Stimulated activated CD4-positive, alpha-beta T cell treated with anti-CD3 and anti-CD28 coated beads, TNF-alpha, amount 100 ng/mL, for 1 hour (primary cell): ENCODE results near the gene AFTPH.
A peak's percentile ranks its signal among the peaks of the same experiment; 100 is the strongest.

Experiments used
- DNase-seq, 3 donors: peaks; one replicate each; pipeline ENCODE4 v3.0.0-alpha.2; 2020; ENCODE audit warnings: low read depth in 3 of 3, low spot score in 1 of 3

The AFTPH gene

DNA sequence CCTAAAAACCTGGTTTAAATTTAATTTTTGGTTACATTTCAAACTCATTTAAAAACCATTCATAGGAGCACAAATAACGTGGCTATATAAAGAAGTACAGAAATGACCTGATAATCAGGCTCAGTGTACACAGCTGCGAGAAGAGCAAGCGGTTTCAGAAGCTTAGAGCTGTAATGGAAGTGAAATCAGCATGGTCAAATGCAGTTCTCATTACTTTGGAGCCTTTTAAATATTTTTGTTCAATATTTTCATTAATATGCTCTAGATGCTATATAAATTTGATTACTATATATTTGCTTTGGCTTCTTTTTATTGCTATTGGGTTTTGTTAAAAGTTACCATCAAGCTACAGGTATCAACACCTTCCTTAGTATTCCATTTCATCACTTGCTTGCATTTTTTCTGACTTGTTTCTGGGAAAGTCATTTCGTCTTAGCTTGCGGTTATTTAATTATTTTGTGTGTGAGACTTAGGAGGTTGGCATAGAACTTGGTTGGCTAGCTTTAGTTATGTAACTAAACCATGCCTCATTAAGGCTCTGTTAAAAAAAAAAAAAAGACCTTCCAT lies 58.7 kb downstream of the AFTPH start:
- no peak for DNase-seq

DNA sequence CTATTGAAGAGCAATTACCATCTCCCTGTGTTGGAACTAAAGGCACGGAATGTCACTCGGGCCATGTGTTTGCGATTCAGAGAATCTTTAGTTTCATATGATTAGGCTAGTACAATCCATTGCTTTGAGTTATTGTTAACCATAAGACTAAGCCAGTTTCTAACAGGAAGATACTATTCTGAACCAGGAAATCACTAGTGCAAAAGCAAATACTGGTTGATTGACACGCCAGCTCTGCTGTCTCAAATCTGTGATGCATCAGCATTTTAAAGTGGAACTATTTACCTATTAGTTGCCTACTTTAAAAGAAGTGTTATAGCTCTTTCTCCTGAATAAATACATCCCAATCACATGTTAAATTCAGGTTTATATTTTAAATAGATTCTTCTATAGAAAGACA lies 61.9 kb downstream of the AFTPH start:
- DNase-seq: no peak

DNA sequence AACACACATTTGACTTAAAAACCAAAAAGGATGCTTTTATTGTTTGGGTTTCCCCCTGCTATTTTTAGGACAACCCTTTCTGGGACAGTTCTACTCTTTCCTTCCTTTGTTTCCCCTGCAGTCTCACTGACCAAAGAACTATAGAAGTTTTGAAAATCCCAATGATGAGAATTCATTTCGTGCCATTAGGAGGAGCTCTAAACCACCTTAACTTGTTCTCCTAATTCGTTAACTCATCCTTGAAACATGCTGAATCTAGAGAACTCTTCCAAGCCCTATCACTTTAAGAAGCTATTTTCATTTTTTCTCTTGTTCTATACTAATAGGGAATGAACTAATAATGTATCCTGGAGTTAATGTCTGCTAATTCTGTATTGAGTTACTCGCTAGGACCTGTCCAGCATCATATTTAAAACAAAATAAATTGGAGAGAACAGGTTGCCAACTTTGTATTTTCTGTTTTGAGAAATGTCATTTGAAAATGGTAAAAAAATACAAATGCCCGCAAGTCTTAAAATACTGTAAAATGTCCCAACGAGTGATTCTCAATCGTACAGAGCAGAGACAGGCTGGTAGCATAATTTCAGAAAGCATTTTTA lies 62.9 kb downstream of the AFTPH start:
- no peak for DNase-seq

DNA sequence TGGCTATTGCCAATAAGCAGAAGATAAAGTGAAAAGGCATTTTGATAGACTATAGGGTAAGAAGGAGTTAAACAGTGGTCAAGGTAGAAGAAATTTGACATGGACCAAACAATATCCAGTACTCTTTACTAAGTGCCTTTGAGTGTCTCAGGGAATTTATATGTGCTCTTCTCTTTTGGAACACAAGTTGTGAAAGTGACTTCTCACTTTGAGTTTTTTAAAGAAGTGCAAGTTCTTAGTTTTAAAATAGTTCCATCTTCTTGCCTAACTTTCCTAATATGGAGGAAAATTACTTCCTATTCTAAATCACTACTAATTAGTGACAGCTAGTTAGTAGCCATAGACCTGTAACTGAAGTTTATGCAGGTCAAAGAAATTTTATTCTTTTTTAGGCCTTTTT lies 63.4 kb downstream of the AFTPH start:
- no peak for DNase-seq

DNA sequence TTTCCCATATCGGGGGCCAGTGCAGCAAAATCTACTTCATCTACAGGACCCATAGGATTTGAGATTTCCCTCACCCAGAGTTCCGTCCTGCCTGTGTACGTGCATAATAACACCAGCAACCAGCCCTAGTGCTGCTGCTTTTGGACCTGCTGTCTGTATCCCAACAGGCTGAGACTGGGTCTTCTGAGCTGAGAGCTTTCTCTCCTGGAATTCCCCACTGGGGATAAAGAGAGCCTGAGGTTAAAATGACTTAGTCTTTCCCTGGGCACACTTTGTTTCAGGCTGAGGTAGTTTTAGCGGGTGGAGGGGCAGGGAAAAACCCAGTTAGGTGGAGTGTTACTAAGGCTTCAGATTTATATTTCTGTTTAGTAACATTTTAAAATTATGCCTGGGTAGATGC lies 67.1 kb downstream of the AFTPH start:
- DNase-seq: no peak

DNA sequence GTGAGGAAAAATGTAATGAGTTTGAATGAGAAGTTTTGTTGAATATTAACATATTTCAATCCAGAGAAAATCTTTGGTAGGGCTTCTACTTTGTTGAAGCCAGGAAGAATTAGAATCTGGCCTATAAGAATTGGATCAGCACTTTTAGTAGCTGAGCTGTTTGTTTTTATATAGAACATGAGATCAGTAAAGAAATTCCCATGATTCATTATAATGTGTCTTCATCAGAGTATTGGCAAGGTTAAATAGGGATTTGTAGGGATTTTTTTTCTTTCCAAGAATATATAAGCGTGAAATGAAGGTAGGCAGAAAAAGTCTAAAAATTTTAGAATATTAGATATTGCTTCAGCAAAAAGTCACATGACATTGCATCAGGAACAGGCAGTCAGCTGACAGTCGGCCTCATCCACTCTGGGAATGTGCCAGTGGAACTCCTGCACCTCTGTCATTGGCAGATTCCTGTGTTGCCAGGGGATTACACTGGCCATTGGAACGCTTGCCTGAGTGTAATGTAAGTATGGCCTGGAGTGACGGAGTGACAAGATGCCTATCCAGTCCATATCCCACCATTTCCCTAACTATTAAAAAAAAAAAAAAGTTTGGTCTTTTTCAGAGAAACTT lies 69.0 kb downstream of the AFTPH start:
- DNase-seq: no peak

DNA sequence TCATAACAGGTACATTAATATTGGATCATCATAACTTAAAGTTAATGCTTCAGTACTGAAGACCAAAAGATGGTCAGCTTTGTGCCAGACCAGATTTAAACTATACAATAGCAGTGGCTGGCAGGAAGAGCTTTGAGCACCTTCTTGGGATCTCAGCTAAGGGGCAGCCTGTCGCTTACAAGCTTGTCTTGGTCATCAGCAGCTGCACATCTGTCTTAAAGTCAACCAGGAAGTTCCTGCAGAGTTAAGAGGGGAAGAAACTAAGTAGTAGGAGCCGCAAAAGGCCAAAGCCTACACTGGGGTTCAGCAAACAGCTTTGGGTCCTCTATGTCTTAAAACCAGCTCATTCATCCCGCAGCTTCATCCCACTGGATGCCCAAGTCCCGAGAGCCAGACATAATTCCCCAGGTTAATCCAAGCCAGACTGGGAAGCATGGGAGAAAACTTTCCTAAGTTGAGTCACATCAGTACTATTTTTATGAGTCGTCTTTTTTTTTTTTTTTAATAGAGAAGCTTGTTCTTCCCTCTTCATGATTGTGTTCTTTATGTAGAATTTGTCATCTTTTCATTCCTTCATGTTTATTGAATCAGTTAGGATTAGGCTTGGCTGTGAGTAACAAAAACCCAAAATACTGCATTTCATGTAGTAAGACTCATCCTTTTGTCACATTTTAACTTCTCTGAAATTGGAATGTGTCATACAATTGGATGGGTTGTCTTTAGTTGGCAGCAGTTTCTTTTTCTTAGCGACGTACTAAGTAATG lies 70.3 kb downstream of the AFTPH start:
- no peak for DNase-seq

DNA sequence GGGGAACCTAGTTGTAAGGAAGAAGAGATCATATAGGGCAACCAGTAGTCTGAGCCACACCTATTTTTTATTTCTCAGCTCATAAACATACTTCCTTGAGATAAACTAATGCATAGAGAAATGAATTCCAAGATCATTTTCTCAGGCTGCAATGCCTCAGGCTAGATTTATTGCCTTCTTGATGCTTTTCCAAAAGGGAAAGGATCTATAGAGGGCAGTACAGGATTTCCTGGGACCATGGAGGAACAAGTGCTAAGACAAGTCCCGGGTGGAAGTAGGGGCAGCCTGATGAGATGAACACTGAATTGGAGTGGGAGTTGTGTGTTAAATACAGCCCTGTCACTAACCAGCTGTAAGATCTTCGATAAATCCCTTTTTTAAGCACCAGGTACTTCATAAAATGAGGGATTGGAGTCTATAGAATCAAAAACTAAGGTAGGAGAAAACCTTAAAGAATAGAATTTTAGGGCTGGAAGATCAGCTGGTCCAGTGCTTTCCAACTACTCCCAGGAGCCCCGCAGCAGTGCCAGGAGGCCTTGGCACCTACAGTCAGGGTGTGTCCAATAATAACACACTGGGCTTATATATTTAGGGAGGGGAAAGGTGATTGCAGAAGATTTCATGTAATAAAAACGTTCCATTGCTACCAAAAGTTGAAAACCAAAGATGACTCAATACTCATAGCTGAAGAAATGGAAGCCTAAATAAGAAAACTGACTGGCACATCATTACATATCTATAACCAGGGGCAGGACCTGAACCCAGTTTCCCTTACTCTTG lies 71.5 kb downstream of the AFTPH start:
- DNase-seq: no peak

DNA sequence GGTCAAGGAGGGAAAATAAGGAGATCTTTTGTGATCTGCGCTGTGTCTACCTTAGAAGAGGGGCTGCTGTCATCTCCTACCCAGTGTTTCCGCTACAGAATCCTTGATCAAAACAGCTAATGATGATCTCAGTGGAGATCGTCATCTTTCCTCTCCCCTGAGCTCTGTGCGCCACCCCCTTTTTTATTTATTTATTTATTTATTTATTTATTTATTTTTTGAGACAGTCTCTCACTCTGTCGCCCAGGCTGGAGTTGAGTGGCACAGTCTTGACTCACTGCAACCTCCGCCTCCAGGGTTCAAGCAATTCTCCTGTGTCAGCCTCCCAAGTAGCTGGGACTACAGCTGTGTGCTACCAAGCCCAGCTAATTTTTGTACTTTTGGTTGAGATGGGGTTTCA lies 74.1 kb downstream of the AFTPH start:
- no peak for DNase-seq

DNA sequence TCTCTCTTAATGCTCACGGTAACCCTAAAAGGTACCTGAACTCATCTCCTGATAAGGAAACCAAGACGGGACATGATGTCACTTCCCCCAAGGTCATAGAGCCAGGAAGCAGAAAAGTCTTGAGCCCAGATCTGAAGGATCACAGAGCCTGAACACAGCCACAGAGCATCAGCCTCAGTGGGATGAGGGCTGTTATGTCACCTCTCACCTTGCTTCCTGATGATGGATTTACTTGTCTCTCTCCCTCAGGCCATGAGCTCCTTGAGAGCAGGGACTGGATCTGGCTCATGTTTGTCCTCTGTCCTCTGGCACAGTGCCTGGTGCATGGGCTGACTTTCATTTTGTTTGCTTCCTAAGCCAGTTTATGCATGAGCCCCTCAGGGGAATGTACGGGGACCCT lies 75.3 kb downstream of the AFTPH start:
- no peak for DNase-seq

DNA sequence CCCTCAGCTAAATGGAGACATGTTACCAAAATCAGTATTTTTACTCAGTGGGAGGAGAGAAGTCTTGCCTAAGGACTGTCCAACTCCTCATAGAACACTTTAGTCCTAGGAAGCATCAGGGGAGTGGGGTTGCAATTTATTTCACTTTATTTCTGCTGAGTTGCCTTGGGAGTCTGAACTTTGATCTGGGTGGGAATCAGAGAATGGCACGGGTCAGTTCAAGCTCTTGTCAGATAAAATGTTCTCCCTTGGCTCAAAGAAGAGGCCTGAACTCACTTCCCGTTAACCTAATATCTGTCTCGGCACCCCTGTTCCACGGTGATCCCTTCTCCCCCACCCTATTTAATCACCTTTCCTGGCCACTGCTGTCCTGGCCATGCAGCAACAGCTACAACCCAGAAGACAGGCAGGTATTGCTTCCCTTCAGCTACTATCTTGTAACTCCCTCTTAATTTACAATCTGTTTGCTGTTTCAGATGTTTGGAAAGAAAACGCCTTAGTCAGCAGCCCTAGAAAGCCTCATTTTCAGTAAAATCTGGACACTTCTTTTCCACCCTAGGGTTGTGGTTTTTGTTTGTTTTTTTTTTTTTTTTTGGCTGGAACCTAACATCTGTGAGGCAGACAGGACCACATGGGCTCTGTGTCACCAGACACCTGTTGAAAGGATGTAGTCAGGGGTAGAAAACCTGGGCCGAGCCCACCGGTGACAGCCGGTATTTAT lies 77.1 kb downstream of the AFTPH start:
- no peak for DNase-seq

DNA sequence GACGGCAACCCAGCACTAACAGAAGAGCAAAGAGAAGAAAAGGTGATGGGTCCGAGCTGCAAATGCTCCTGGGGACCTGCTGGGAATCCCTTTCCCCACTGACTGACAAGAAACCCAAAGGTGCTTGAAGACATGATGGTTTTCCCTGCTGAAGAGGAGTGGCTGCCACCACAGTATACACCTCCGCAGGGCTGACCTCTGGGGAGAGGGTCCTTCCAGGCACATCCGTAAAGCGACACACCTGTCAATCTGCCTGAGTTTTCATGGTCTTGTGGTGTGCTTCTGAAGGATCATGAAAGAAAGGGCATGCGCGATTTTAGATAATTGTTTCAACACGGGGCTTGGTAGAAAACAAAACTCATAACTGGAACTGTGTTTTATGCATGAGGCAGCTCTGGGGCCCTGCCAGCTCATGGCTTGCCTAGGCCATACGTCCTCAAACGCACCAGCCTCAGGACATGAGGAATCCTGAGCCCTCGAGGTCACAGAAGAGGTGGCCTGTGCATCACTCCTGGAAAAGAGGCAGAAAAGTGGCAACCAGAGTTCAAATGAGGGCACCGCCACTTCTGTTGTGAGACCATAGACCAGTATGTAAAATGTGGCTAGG lies 77.8 kb downstream of the AFTPH start:
- DNase-seq: no peak

DNA sequence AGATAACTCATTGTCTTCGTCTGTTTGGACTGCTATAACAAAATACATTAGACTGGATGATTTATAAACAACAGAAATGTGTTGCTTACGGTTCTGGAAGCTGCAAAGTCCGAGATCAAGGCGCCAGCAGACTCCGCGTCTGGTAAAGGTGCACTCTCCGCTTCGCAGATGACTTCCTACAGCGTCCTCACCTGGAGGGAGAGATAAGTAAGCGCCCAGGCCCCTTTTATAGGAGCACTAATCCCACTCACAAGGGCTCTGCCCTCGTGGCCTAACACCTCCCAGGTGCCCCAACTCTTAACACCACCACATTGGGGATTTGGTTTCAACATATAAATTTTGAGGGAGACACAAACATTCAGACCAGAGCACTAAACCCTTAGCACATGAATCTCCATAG lies 78.3 kb downstream of the AFTPH start:
- no peak for DNase-seq

DNA sequence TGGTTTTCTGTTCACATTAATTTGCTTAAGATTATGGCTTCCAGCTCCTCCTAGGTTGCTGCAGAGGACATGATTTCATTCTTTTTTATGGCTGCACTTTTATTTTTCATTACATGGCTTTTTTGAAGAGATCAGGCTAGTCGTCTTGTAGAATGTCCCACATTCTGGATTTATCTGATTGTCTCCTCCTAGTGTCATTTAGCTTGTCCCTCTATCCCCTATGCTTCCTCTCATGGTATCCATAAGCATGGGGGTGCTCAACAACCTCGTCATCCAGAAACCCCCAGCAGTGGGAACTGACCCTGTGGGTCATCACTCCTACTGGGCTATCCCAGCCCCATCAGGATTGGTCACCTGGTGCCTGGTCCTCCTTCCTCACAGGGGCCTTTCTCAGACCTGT lies 80.0 kb downstream of the AFTPH start:
- DNase-seq: no peak

DNA sequence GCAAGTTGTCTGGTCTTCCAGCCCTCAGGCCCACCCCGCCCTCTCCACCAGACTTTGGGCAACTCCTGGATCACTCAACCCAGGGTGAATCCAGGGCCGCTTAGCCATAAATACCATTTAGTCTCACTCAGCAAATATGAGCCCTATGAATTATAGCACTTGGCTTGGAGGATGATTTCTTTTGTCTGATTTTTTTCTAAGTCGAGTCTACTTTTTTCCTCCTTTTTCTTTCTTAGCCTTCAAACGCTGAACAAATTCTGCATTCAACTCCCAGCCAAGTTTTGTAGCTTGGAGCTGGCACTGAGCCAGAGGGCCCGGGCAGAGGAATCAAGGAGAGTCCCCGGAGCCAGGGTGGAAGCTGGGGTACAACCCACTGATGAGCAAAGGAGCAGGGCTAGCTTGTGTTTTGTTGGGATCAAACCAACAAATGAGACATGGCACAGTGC lies 80.9 kb downstream of the AFTPH start:
- DNase-seq: no peak

DNA sequence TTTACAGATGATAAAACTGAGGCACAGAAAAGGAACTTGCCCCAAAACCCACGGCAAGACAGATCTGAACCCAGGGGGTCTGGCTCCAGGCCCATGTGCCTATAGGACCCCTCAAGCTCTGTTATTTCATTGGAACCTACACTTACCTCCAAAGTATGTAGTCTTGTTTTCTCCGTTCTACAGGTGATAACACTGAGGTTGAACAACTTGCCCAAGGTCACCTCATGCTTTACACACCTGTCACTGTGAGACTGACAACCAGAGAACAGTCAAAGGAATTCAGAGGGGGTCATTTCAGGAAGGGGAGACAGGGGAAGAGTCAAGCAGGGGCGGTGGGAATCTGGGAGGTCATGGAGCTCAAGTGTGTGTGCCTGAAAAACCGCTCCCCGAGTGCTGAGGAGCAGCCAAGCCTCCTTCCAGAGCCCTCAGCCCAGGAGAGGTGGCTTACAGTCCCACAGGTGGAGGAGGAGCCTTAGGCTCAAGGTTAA lies 81.9 kb downstream of the AFTPH start:
- no peak for DNase-seq

DNA sequence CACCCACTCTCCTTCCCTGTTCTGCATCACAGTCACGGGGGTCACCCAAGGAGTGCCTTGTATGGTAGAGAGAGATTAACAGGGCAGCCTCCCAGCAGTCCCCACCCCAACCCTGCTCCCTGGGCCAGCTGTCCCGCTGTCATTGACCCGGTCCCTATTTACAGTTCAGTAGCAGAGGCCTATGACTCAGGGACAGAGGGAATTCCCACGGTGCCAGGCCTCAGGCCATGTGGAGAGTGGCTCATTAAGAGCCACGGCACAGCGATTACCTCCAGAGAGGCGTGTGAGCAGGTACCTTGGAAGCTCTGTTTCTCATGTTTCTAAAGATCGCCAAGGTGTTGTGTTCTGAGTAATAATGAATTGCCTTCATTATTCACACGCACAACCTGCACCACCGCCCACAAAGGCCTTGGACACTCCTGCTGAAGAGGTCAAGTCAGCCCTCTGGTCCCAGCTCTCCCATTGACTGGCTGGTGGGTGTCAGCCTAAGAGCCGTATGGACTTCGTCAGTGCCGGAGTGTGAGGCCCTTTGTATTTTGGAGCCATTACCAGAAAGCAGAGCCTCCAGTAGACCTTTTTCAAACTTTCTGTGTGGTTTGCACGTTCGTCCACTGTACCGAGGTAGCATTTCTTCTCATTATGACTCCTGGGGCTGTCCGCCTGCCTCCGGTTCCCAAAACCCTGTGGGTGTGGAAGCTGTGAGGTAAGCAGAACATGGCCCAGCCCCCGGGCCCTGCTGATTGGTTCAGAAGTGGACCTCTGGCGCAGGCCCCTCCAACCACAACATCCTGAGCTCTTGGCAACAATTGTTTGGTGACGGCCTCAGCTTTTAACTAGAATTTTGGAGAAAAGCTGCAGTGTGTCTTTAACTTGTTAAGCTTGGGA lies 82.6 kb downstream of the AFTPH start:
- DNase-seq: peak; percentile 55 to 64 (median 59)

DNA sequence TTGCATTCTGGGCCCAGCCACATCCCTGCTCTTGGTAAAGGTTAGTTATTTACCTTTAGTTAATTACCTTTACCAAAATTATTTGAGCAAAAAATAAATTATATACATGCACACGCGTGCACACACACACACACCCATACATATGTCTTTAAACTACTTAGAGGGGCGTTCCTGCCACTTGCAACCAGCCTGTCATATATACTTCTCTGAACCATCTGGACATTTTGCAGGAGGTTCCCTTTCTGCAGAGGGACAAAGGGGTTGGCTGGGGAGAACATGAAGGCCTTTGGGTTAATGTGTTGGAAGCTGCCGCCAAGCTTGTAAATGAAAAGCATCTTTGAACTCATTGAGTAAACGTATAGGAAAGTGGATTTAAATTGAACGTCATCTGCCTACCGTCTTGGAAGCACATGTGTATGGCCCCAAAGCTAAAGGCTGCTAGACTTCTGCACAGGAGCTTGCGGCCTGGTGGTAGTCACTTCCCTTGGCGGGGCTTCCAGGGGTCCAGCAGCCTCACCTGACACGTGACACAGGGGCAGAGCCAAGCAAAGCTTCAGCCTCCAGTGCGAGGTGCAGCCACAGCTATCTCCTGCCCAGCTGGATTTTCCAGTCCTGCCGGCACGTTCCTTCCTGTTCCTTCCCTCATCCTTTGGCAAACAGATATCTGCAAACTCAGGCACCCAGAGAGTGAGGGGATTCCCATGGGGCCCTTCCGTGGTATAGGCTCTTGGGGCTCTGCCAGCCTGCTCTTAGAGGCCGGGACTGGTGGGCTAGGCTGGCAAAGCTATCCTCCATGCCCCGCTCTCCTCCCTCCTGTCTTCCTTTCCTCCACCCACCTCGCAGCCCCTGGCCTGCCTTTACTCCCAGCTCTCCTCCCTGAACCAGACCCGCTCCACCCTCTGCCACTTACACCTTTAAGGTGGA lies 83.5 kb downstream of the AFTPH start:
- DNase-seq: no peak
